Karpas-422 (cell line): Measurements from ENCODE around the gene TRAK1. TPM values are rescaled to one million over a fixed set of nuclear protein-coding genes. Genes with fewer than 3 reads are reported as not detected.

Experiments used
- DNase-seq: peaks from one replicate; pipeline ENCODE4 v3.0.0-alpha.2; 2015
- H2AFZ ChIP-seq: fragments of 200-600 bp; sonication (generic); 2 replicates; pipeline ENCODE4 v1.6.1; 2014; ENCODE audit warnings: antibody characterized with exemption, low read length, mixed read lengths
- H3K27ac ChIP-seq: fragments of 200-600 bp; sonication (generic); 2 replicates; pipeline ENCODE4 v1.5.1; 2014; ENCODE audit warnings: mild to moderate bottlenecking, low read length, moderate library complexity
- H3K27me3 ChIP-seq: fragments of 200-600 bp; sonication (generic); 2 replicates; pipeline ENCODE4 v1.6.1; 2014; ENCODE audit warnings: low read length, mixed read lengths
- H3K36me3 ChIP-seq: fragments of 200-600 bp; sonication (generic); 2 replicates; pipeline ENCODE4 v1.6.1; 2014; ENCODE audit warnings: low read length, mixed read lengths; ENCODE audit not compliant: insufficient read depth
- H3K4me1 ChIP-seq: fragments of 200-600 bp; sonication (generic); 2 replicates; pipeline ENCODE4 v1.6.1; 2014; ENCODE audit warnings: mild to moderate bottlenecking, low read length, mixed read lengths
- H3K4me2 ChIP-seq: fragments of 200-600 bp; sonication (generic); 2 replicates; pipeline ENCODE4 v1.6.1; 2014; ENCODE audit warnings: low read length, low read depth, mild to moderate bottlenecking; ENCODE audit not compliant: poor library complexity, severe bottlenecking
- H3K4me3 ChIP-seq: fragments of 200-600 bp; sonication (generic); 2 replicates; pipeline ENCODE4 v1.5.1; 2014; ENCODE audit warnings: mild to moderate bottlenecking, antibody characterized with exemption, low read length, mixed read lengths
- H3K79me2 ChIP-seq: fragments of 200-600 bp; sonication (generic); 2 replicates; pipeline ENCODE4 v1.6.1; 2014; ENCODE audit warnings: mild to moderate bottlenecking, low read length, mixed read lengths
- H3K9ac ChIP-seq: fragments of 200-600 bp; sonication (generic); 2 replicates; pipeline ENCODE4 v1.6.0; 2014; ENCODE audit warnings: low read length
- H3K9me2 ChIP-seq: fragments of 200-600 bp; sonication (generic), shearing (Covaris generic); replicated peaks from 2 replicates; pipeline ENCODE4 v1.6.0; 2014; ENCODE audit warnings: mild to moderate bottlenecking, low read length, moderate library complexity; ENCODE audit not compliant: insufficient read depth
- H3K9me3 ChIP-seq: fragments of 300-700, 200-600 bp; sonication (generic); 2 replicates; pipeline ENCODE4 v1.6.1; 2014; ENCODE audit warnings: low read length, mixed read lengths
- H4K20me1 ChIP-seq: fragments of 200-600 bp; sonication (generic); 2 replicates; pipeline ENCODE4 v1.6.1; 2014; ENCODE audit warnings: mild to moderate bottlenecking, antibody characterized with exemption, low read length, low read depth; ENCODE audit not compliant: insufficient read depth
- total RNA-seq: library from RNA; depleted of rRNA; stranded (reverse); fragments of >200 nt; shearing (Covaris generic); gene quantifications from 2 replicates; pipeline ENCODE4 v1.2.3, GENCODE V29; 2014; ENCODE audit warnings: low replicate concordance

TRAK1 gene
- total RNA-seq, 1 experiment from 2014 or later = 72.8 TPM

GRCh38 chr3:42094691-42095391 is 3.7 kb downstream of the TRAK1 start:
- no peak overlapping the region for H2AFZ ChIP-seq
- H3K4me1 ChIP-seq = peaks cover 57% of the 10 kb centered on the region
- H3K27ac ChIP-seq = 0 out of 2 replicates have a peak overlapping the region, but pooled peaks have one; percentile 9
- H3K79me2 ChIP-seq = peaks cover 91% of the 10 kb centered on the region
- H3K9me3 ChIP-seq = no peaks in the 10 kb centered on the region
- H4K20me1 ChIP-seq = no peaks in the 10 kb centered on the region
- no peak overlapping the region for H3K9ac ChIP-seq
- H3K27me3 ChIP-seq = no peaks in the 10 kb centered on the region
- H3K36me3 ChIP-seq = peaks cover 8% of the 10 kb centered on the region; the same call in 1 of the 2 replicates
- no peak overlapping the region for H3K4me3 ChIP-seq
- H3K4me2 ChIP-seq = no peak overlapping the region
- DNase-seq = no peak
- H3K9me2 ChIP-seq = no peaks in the 10 kb centered on the region

- no peak overlapping the region for H3K4me2 ChIP-seq
- no peaks in the 10 kb centered on the region for H4K20me1 ChIP-seq
- H3K4me1 ChIP-seq = peaks cover 57% of the 10 kb centered on the region
- H3K27ac ChIP-seq = 0 out of 2 replicates have a peak overlapping the region, but pooled peaks have one; percentile 9
- peaks cover 92% of the 10 kb centered on the region for H3K79me2 ChIP-seq
- no peak for DNase-seq
- no peak overlapping the region for H2AFZ ChIP-seq
- H3K36me3 ChIP-seq = peaks cover 4% of the 10 kb centered on the region; the same call in 1 of the 2 replicates
- no peaks in the 10 kb centered on the region for H3K9me3 ChIP-seq
- H3K9me2 ChIP-seq = no peaks in the 10 kb centered on the region
- H3K27me3 ChIP-seq = no peaks in the 10 kb centered on the region
- H3K4me3 ChIP-seq = no peak overlapping the region
- no peak overlapping the region for H3K9ac ChIP-seq
Measured at GRCh38 chr3:42095540-42095939, 4.4 kb downstream of the TRAK1 start.

GRCh38 chr3:42096796-42097565 is 5.8 kb downstream of the TRAK1 start:
- Histone ChIP-seq H3K79me2 (peaks cover 90% of the 10 kb centered on the region), H3K27me3 (no peaks in the 10 kb centered on the region), H3K36me3 (peaks cover 9% of the 10 kb centered on the region; the same call in 1 of the 2 replicates), H3K4me3 (no peak overlapping the region), H3K9me3 (no peaks in the 10 kb centered on the region), H3K4me2 (no peak overlapping the region), H3K27ac (peak overlapping the region; percentile 8), H2AFZ (no peak overlapping the region), H3K9me2 (no peaks in the 10 kb centered on the region), H3K4me1 (peaks cover 57% of the 10 kb centered on the region), H3K9ac (no peak overlapping the region), H4K20me1 (no peaks in the 10 kb centered on the region; the same call in 1 of the 2 replicates)
- no peak for DNase-seq

GRCh38 chr3:42097566-42097946 is 6.4 kb downstream of the TRAK1 start:
- Histone ChIP-seq H2AFZ (no peak overlapping the region), H3K4me2 (no peak overlapping the region), H3K9ac (no peak overlapping the region), H3K79me2 (peaks cover 90% of the 10 kb centered on the region), H3K4me3 (no peak overlapping the region), H3K4me1 (peaks cover 52% of the 10 kb centered on the region), H3K9me2 (no peaks in the 10 kb centered on the region), H3K36me3 (peaks cover 10% of the 10 kb centered on the region; the same call in 1 of the 2 replicates), H4K20me1 (peaks cover 2% of the 10 kb centered on the region; the same call in 1 of the 2 replicates), H3K9me3 (no peaks in the 10 kb centered on the region), H3K27me3 (no peaks in the 10 kb centered on the region), H3K27ac (peak overlapping the region; percentile 8)
- no peak for DNase-seq

GRCh38 chr3:42098171-42098570 is 7.0 kb downstream of the TRAK1 start:
- Histone ChIP-seq H3K4me1 (peaks cover 46% of the 10 kb centered on the region), H3K27ac (peak overlapping the region; percentile 8), H3K9ac (no peak overlapping the region), H4K20me1 (peaks cover 2% of the 10 kb centered on the region; the same call in 1 of the 2 replicates), H3K27me3 (no peaks in the 10 kb centered on the region), H3K4me3 (no peak overlapping the region), H3K9me3 (no peaks in the 10 kb centered on the region), H3K4me2 (no peak overlapping the region), H3K9me2 (no peaks in the 10 kb centered on the region), H3K79me2 (peaks cover 91% of the 10 kb centered on the region), H2AFZ (no peak overlapping the region), H3K36me3 (peaks cover 15% of the 10 kb centered on the region)
- no peak for DNase-seq

GRCh38 chr3:42099020-42099765 is 8.0 kb downstream of the TRAK1 start:
- H4K20me1 ChIP-seq = peaks cover 2% of the 10 kb centered on the region; the same call in 1 of the 2 replicates
- H3K4me3 ChIP-seq = no peak overlapping the region
- peaks cover 44% of the 10 kb centered on the region for H3K4me1 ChIP-seq
- DNase-seq = no peak
- no peaks in the 10 kb centered on the region for H3K27me3 ChIP-seq
- no peak overlapping the region for H3K9ac ChIP-seq
- H3K4me2 ChIP-seq = no peak overlapping the region
- H3K9me2 ChIP-seq = no peaks in the 10 kb centered on the region
- H3K27ac ChIP-seq = no peak overlapping the region
- H3K9me3 ChIP-seq = no peaks in the 10 kb centered on the region
- peaks cover 17% of the 10 kb centered on the region for H3K36me3 ChIP-seq
- H3K79me2 ChIP-seq = peaks cover 88% of the 10 kb centered on the region
- no peak overlapping the region for H2AFZ ChIP-seq

- Histone ChIP-seq H3K27me3 (no peaks in the 10 kb centered on the region), H2AFZ (no peak overlapping the region), H3K79me2 (peaks cover 70% of the 10 kb centered on the region), H3K27ac (no peak overlapping the region), H3K9ac (no peak overlapping the region), H3K9me3 (no peaks in the 10 kb centered on the region), H3K4me2 (no peak overlapping the region), H4K20me1 (peaks cover 2% of the 10 kb centered on the region; the same call in 1 of the 2 replicates), H3K4me1 (peaks cover 33% of the 10 kb centered on the region), H3K9me2 (no peaks in the 10 kb centered on the region), H3K4me3 (no peak overlapping the region), H3K36me3 (peaks cover 17% of the 10 kb centered on the region)
- DNase-seq = no peak
Measured at GRCh38 chr3:42101048-42101447, 9.9 kb downstream of the TRAK1 start.
